OCI-LY1 (cell line): ENCODE data around the gene NMRK2.

Source experiments
- H2AFZ ChIP-seq: fragments of 200-600 bp; sonication (generic), shearing (Covaris generic); 2 replicates; pipeline ENCODE4 v1.6.0; 2014; ENCODE audit warnings: antibody characterized with exemption, mild to moderate bottlenecking, low read length
- H3F3A ChIP-seq: fragments of 200-600 bp; sonication (generic), shearing (Covaris generic); 2 replicates; pipeline ENCODE4 v1.6.0; 2014; ENCODE audit warnings: mild to moderate bottlenecking, antibody characterized with exemption, low read length, moderate library complexity; ENCODE audit not compliant: insufficient read depth
- H3K27ac ChIP-seq: fragments of 200-600 bp; sonication (generic); 2 replicates; pipeline ENCODE4 v1.5.1; 2014; ENCODE audit warnings: low read length, mixed run types, mild to moderate bottlenecking, low read depth; ENCODE audit not compliant: poor library complexity, severe bottlenecking
- H3K27me3 ChIP-seq: fragments of 200-600 bp; sonication (generic); 2 replicates; pipeline ENCODE4 v1.6.0; 2014; ENCODE audit warnings: antibody characterized with exemption, mild to moderate bottlenecking, low read length, moderate library complexity; ENCODE audit not compliant: insufficient read depth
- H3K36me3 ChIP-seq: fragments of 200-600 bp; sonication (generic); 2 replicates; pipeline ENCODE4 v1.6.1; 2014; ENCODE audit warnings: mild to moderate bottlenecking, antibody characterized with exemption, low read length, moderate library complexity, mixed read lengths; ENCODE audit not compliant: insufficient read depth
- H3K4me1 ChIP-seq: fragments of 200-600 bp; sonication (generic); 2 replicates; pipeline ENCODE4 v1.5.1; 2014; ENCODE audit warnings: mild to moderate bottlenecking, low read length, moderate library complexity; ENCODE audit not compliant: insufficient read depth, severe bottlenecking
- H3K4me2 ChIP-seq: fragments of 200-600 bp; sonication (generic), shearing (Covaris generic); 2 replicates; pipeline ENCODE4 v1.6.1; 2014; ENCODE audit warnings: low read length
- H3K4me3 ChIP-seq: fragments of 200-600 bp; sonication (generic); 2 replicates; pipeline ENCODE4 v1.5.1; 2014; ENCODE audit warnings: low read length, low read depth, mild to moderate bottlenecking, mixed read lengths; ENCODE audit not compliant: poor library complexity, severe bottlenecking
- H3K79me2 ChIP-seq: fragments of 200-600 bp; shearing (Covaris generic); 2 replicates; pipeline ENCODE4 v1.6.1; 2016; ENCODE audit warnings: mixed run types, low read length, mixed read lengths; ENCODE audit not compliant: insufficient read depth
- H3K9ac ChIP-seq: fragments of 200-600 bp; sonication (generic), shearing (Covaris generic); 2 replicates; pipeline ENCODE4 v1.6.1; 2014; ENCODE audit warnings: mild to moderate bottlenecking, low read length, mixed read lengths
- H3K9me2 ChIP-seq: fragments of 200-600 bp; sonication (generic), shearing (Covaris generic); 2 replicates; pipeline ENCODE4 v1.6.1; 2014; ENCODE audit warnings: low read depth, mild to moderate bottlenecking, low read length, mixed read lengths
- H3K9me3 ChIP-seq: fragments of 200-600 bp; shearing (Covaris generic); 2 replicates; pipeline ENCODE4 v1.6.1; 2014; ENCODE audit warnings: low read length, mixed read lengths
- H4K20me1 ChIP-seq: fragments of 200-600 bp; sonication (generic), shearing (Covaris generic); 2 replicates; pipeline ENCODE4 v1.6.0; 2016; ENCODE audit warnings: mild to moderate bottlenecking, low read length; ENCODE audit not compliant: insufficient read depth
- EZH2 ChIP-seq: fragments of 200-600 bp; sonication (generic), shearing (Covaris generic); IDR thresholded peaks from 2 replicates; pipeline ENCODE4 v1.8.0; 2017; ENCODE audit warnings: borderline replicate concordance, mixed run types, mild to moderate bottlenecking, antibody characterized with exemption, low read length, moderate library complexity, mixed read lengths
- TF ChIP-seq, protein P1 (sequence below): fragments of 200-600 bp; sonication (generic), shearing (Covaris generic); IDR thresholded peaks from 2 replicates; pipeline ENCODE4 v1.5.1; 2017; ENCODE audit warnings: mild to moderate bottlenecking, antibody characterized with exemption, low read length, moderate library complexity, mixed read lengths

NMRK2 gene

DNA sequence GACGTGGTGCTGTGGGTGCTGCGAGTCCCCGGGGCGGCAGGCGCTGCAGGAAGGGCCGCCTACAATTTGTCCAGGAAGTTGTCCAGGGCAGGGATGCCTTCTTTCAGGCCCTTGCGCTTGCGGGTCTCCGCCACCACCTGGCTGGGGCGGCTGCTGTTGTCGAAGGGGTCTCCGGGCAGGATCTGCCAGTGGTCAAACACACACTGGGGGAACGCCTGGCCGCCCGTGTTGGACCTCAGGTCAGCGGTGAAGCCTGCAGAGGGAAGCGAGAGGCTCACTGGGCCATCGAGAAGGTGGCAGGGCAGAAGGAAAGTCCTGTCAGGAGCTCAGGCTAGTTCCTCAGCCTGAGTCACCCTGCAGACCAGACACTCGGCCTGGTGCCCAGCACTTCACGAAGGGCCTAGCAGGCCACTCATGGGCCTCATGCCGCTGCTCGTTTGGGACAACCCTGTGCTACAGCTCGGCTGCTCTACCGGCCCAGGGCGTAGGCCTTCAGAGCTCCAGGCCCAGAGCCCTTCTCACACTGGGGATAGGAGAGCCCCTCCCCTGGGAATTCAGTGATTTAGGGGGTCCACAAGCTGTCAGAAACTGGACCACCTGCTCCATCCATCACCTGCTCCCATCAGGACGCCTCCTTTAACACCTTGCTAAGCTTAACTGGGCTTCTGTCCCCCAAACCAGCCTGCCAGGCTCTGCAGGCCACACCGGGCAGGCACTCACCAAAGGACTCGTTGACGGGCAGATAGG is 43.8 kb downstream of the NMRK2 start:
- Histone ChIP-seq H2AFZ (no peak overlapping the region), H3F3A (peaks cover 9% of the 10 kb centered on the region; the same call in 1 of the 2 replicates), H3K36me3 (peaks cover 67% of the 10 kb centered on the region), H3K79me2 (peaks cover 4% of the 10 kb centered on the region; the same call in 1 of the 2 replicates), H4K20me1 (no peaks in the 10 kb centered on the region), H3K27me3 (no peaks in the 10 kb centered on the region), H3K4me1 (peaks cover under 1% of the 10 kb centered on the region), H3K9me3 (no peaks in the 10 kb centered on the region), H3K9ac (no peak overlapping the region), H3K9me2 (no peaks in the 10 kb centered on the region), H3K27ac (no peak overlapping the region), H3K4me3 (no peak overlapping the region), H3K4me2 (no peak overlapping the region)
- TF ChIP-seq, protein P1, sequence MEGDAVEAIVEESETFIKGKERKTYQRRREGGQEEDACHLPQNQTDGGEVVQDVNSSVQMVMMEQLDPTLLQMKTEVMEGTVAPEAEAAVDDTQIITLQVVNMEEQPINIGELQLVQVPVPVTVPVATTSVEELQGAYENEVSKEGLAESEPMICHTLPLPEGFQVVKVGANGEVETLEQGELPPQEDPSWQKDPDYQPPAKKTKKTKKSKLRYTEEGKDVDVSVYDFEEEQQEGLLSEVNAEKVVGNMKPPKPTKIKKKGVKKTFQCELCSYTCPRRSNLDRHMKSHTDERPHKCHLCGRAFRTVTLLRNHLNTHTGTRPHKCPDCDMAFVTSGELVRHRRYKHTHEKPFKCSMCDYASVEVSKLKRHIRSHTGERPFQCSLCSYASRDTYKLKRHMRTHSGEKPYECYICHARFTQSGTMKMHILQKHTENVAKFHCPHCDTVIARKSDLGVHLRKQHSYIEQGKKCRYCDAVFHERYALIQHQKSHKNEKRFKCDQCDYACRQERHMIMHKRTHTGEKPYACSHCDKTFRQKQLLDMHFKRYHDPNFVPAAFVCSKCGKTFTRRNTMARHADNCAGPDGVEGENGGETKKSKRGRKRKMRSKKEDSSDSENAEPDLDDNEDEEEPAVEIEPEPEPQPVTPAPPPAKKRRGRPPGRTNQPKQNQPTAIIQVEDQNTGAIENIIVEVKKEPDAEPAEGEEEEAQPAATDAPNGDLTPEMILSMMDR, result no peak
- TF ChIP-seq EZH2, result no peak

- no peak overlapping the region for H2AFZ ChIP-seq
- no peak overlapping the region for H3K4me3 ChIP-seq
- peaks cover 4% of the 10 kb centered on the region; the same call in 1 of the 2 replicates for H3K79me2 ChIP-seq
- no peak overlapping the region for H3K4me2 ChIP-seq
- peaks cover 9% of the 10 kb centered on the region; the same call in 1 of the 2 replicates for H3F3A ChIP-seq
- H4K20me1 ChIP-seq, result no peaks in the 10 kb centered on the region
- H3K27me3 ChIP-seq, result no peaks in the 10 kb centered on the region
- H3K9me2 ChIP-seq, result no peaks in the 10 kb centered on the region
- no peak overlapping the region for H3K27ac ChIP-seq
- H3K9me3 ChIP-seq, result no peaks in the 10 kb centered on the region
- TF ChIP-seq, protein P1, result no peak
- no peak for TF ChIP-seq EZH2
- H3K9ac ChIP-seq, result no peak overlapping the region
- no peaks in the 10 kb centered on the region for H3K4me1 ChIP-seq
- H3K36me3 ChIP-seq, result peaks cover 75% of the 10 kb centered on the region
Observed at GRCh38 chr19:3977242-3978143, 44.6 kb downstream of the NMRK2 start.

GRCh38 chr19:3978145-3978544 is 45.3 kb downstream of the NMRK2 start:
- Histone ChIP-seq H3K9me2 (no peaks in the 10 kb centered on the region), H3K9ac (no peak overlapping the region), H3K79me2 (peaks cover 7% of the 10 kb centered on the region; the same call in 1 of the 2 replicates), H3K27me3 (no peaks in the 10 kb centered on the region), H3K4me1 (peaks cover 3% of the 10 kb centered on the region), H3K36me3 (peaks cover 82% of the 10 kb centered on the region), H4K20me1 (no peaks in the 10 kb centered on the region), H3K9me3 (no peaks in the 10 kb centered on the region), H2AFZ (no peak overlapping the region), H3K4me3 (no peak overlapping the region), H3K27ac (no peak overlapping the region), H3F3A (peaks cover 9% of the 10 kb centered on the region; the same call in 1 of the 2 replicates), H3K4me2 (no peak overlapping the region)
- no peak for TF ChIP-seq EZH2
- TF ChIP-seq, protein P1, result no peak
